GM19455 (cell line): ENCODE data around the gene GGCT.

Source experiments
- ATAC-seq: cut with Tn5 transposase; IDR thresholded peaks from one replicate; pipeline ENCODE4 v1.9.1; 2021; ENCODE audit not compliant: unreplicated experiment

GGCT gene

DNA sequence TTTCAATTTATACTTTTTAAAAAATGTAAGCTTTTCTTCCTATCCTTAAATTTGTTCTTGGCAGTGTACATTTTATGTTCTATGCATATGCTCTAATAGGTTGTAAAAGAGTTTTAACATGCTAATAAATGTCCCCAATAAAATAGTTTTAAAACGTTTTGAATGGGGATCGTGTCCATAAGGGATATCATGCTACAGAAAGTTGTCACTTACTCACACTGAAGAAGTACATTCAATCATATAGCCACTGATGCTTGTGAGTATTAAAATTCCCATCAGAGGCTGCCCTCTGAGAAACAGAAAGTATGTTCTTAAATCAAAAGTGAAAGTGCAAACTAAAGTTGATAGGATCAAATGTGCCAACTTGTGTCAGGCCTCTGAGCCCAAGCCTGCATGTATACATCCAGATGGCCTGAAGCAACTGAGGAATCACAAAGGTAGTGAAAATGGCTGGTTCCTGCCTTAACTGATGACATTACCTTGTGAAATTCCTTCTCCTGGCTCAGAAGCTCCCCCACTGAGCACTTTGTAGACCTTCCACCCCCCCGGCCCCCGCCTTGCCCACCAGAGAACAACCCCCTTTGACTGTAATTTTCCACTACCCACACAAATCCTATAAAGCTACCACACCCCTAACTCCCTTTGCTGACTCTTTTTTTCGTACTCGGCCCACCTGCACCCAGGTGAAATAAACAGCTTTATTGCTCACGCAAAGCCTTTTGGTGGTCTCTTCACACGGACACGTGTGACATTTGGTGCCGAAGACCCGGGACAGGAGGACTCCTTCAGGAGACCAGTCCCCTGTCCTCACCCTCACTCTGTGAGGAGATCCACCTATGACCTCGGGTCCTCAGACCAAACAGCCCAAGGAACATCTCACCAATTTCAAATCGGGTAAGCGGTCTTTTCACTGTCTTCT lies 25.2 kb downstream of the GGCT start:
- ATAC-seq, result no peak

DNA sequence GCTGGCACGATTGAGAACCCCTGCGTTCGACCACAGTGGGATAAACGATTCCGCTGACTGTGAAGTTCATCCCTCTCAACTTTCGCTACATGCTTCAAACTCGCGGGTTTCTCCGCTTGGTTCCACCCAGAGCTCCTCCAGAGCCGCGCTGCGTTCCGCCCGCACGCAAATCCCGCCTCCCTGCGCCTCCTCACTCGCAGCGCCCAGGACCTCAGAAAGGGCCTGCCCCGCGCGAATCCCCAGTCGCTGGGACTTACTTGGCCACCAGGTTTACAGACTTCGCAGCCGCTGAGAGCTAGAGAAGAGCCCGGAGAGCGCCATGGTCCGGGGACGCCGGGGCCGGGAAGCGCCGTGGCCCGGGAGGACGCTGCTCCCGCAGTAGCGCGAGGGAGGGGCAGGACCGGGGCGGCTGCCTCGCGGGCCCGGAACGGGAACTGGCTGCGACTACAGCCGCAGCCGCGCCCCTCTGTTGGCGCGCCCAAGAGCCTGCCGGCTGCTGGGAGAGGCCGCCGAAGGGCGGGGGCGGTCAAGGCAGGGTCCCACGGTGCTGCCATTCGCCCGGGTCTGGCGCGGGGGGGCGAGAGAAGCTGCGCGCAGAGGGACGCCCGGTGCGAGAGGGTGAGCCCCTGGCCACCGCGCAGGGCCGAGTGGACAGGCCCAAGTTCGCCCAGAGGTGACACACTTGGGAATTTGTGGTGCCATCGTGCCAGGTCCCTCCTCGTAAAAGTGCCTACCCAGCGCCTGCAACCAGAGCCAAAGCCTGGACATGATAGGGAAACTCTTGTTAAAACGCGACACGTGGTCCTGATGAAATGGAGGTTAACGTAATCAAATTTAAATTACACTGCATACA lies 26.1 kb downstream of the GGCT start, which contains the start of gene NOD1:
Gene NOD1, minus strand, starts transcription at position 436 of the 853 bp plus-strand sequence. CDS start 21,863 bp downstream, outside the sequence.
- peak; percentile 93 for ATAC-seq

- ATAC-seq, result no peak
Measured at GRCh38 chr7:30476459-30477145, 28.0 kb downstream of the GGCT start.

DNA sequence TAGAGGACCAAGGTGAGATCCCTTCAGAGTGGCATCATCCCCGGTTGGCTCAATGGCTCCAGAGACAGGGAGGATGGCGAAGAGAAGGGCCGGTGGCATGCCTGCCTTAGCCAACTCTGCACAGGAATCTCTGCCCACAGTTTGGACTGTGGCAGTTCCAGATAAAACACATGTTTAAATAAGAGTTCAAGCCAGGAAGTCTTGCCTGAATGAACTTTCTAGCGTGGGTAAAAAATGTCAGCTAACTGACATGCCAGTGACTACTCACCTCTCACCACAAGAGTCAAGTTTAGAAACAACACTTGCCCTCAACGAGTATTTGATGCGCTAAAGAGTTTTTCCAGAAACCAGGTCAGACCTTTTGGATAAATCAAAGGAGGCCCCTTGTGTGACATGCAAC lies 29.0 kb downstream of the GGCT start:
- no peak for ATAC-seq

DNA sequence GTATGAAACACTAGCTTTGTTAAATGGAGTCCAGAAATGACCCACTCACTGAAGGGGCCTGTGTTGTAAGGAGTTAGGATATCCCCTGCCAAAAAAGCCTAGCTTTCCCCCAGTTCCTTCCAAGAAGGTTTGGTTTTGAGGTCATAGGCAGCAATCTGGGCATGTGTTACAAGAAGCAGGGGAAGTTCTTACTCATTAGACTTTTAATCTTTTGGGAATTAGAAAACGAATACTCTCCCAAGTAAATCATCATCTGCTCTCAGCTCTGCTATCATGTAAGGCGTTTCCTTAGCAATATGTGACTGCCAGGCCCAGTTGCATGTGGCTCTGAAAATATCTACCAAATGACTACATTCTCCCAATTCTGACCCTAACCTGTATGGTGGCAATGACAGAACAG lies 29.7 kb downstream of the GGCT start:
- ATAC-seq, result no peak

DNA sequence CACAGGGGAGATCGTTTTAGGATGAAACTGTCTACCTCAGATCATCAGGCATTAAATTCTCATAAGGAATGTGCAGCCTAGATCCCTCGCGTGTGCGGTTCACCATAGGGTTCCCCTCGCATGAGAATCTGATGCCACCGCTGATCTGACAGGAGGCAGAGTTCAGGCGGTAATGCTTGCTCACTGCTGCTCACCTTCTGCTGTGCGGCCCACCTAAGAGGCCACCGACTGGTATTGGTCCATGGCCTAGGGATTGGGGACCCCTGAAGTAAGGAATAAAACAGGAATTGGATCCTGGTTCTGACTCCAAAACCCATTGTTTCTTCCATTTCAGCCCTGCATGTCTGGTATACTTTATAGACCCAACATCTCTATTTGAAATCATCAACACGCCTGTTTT lies 30.1 kb downstream of the GGCT start:
- no peak for ATAC-seq

- no peak for ATAC-seq
Measured at GRCh38 chr7:30473903-30474302, 30.7 kb downstream of the GGCT start.

DNA sequence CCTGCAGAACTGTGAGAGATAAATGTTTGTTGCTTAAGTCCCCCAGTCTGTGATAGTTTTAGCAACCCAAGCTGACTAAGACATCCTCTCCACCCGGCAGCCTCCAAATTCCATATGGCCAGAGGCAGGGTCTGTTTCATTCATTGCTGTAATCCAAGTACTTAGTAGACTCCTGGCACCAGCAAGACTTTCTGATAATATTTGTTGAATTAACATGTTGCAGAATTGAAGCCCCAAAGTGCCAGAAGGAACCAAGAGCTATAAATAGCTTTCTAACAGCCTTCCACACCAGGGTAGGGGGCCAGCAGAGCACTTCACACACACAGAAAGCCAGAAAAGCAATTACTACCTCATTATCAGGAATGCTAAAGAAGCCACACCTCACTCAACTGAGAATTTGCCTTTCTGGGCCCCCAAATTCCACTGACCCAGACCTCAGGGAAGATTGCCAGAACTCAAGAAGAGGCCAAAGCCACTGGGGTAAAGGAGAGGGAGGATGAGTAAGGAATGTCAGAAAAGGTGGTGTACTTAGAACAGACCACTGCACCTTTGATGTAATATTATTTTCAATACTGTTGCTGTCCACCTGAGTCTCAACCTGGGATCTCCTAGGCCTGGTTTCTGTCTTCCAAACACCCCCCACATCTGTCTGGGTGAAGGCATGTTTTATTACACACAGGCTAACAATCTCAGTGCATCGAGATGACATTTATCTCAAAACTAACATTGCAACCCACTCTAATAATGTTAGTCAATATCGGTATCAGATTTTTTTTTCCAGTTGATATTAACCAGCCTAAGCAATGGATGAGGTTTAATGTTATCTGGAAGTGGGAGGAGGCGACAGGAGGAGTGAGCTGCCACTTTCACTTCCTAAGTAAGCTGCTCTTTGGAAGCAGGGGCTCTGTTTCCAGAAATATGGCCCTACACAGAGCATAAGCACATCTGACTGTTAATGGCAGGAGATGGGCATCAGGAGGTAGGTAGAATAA lies 31.5 kb downstream of the GGCT start:
- ATAC-seq, result no peak

GRCh38 chr7:30472081-30472783 lies 32.4 kb downstream of the GGCT start:
- no peak for ATAC-seq

DNA sequence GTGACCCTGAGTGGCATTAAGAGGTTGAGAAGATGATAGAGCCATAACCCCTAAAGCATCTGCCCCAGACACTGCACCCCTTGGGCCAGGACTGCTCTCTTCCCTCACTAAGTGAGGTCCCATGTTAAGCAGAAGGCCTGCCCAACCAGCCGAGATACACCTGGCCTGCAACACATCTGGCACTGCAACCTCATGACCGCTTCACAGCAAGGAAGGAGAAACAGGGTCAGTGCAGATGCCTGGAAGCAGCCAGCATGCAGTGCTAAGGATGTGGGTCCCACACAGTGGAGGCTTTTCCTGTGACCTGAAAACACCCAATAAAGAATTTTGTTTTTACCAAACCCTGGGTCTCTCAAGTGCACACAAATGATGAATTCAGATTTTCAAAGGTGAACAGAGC lies 33.4 kb downstream of the GGCT start:
- ATAC-seq, result no peak

GRCh38 chr7:30470771-30471170 lies 33.9 kb downstream of the GGCT start:
- ATAC-seq, result no peak

DNA sequence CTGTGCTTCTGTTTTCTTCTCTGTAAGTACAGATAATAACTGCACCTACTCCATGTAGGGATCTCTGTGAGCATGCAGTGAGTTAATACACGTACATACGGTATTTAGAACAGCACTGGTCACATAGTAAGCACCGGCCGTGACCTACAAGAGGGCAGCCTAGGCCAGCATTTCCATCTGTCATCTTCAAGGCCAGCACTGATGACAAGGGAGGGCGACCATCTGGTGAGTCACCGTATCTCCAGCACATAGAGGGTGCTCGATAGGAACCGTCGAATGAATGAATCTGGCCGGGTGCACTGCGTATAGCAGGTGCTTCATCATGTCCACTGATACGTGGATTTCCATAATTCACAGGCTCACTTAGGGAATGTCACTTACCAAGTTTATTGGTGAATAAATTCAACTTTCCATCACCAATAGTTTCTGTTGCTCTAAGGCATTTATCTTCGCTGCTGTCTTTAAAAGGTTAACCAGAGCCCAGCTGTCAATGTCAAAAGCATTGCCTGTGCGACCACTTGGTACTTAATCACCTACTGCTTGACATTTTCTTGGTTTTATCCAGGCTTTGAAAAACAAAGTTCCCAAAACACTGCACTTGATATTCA lies 34.4 kb downstream of the GGCT start:
- no peak for ATAC-seq

- ATAC-seq, result no peak
Measured at GRCh38 chr7:30469303-30469702, 35.3 kb downstream of the GGCT start.

GRCh38 chr7:30468791-30469190 lies 35.8 kb downstream of the GGCT start:
- no peak for ATAC-seq

- ATAC-seq, result no peak
Measured at GRCh38 chr7:30468041-30468440, 36.6 kb downstream of the GGCT start.

GRCh38 chr7:30467271-30467670 lies 37.4 kb downstream of the GGCT start:
- ATAC-seq, result no peak

DNA sequence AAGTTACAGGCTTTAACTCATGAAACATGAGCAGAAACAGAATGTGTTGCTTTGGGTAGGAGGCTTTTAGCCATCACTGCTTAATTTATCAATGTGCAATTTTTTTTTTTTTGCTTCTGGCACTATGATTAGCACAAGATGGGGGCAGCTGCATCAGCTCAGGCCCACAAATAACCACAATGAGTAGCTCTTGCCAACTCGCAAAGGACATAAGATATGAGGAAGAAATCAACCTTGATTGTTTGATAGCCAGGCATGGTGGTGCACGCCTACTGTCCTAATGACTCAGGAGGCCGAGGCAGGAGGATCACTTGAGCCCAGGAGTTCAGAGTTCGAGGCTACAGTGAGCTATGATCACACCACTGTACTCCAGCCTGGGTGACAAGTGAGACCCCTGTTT lies 38.4 kb downstream of the GGCT start:
- no peak for ATAC-seq

DNA sequence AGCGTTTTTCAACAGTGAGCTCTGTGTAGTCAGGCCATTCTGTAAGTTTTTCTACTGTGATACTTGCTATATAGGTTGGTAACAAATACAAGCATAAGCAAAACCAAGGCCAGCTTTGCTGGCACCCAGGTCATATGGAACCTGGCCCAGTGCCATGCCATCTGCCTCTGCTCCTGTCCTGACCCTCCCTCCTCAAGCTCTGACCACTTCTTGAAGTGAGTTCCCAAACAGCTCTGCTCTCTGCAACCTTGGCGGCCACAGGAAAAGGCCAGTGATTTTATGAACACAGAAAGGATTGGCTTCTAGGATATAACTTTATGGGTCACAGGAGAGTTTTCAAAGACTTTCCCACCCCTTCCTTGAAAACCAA lies 38.8 kb downstream of the GGCT start:
- ATAC-seq, result no peak
